Activated CD4-positive, alpha-beta T cell treated with anti-CD3 and anti-CD28 coated beads, Interleukin-2, amount 10 ng/mL, durations not matched to agents 7 days and 5 days (primary cell): ENCODE results near the gene MSH2. TPM values are rescaled to one million over a fixed set of nuclear protein-coding genes. Genes with fewer than 3 reads are reported as not detected.

Experiments
- microRNA-seq: library from miRNA; unstranded; fragments of <30 nt; microRNA quantifications from one replicate; pipeline ENCODE4 v1.2.0, GENCODE V29; 2021; ENCODE audit warnings: borderline microRNAs expressed, borderline replicate concordance
- total RNA-seq, 2 experiments: library from RNA; stranded (reverse); gene quantifications; one replicate each; pipeline ENCODE4 v1.2.3, GENCODE V29; 2021

Gene MSH2
- total RNA-seq, 2 experiments from 2014 or later: 48.0 to 51.8 TPM

Small RNAs within 50 kb of the gene (microRNA-seq; reads per million reads assigned to microRNA genes)
- not detected for gene MIR559

Other genes with a start within 250 kb of the MSH2 start
- under 1 TPM; 0.44 to 0.64 TPM for gene STPG4, start 247.8 kb upstream of the MSH2 start, total RNA-seq
- 100 to 1,000 TPM; 476 to 478 TPM for gene CALM2, start 226.6 kb upstream of the MSH2 start, total RNA-seq
- not detected for gene EPCAM, start 33.8 kb upstream of the MSH2 start, total RNA-seq
- gene KCNK12, start 167.8 kb downstream of the MSH2 start, total RNA-seq: under 1 TPM; 0.12 TPM